Ishikawa (cell line): ENCODE measurements around the gene RPRD1B.

Experiments
- CEBPB ChIP-seq: IDR thresholded peaks from 2 replicates; pipeline ENCODE4 v1.6.1; 2012
- CREB1 ChIP-seq: IDR thresholded peaks from 2 replicates; pipeline ENCODE4 v1.6.1; 2012; ENCODE audit warnings: low read depth
- EGR1 ChIP-seq: IDR thresholded peaks from 2 replicates; pipeline ENCODE4 v1.6.1; 2012
- EP300 ChIP-seq: IDR thresholded peaks from 2 replicates; pipeline ENCODE4 v1.6.1; 2012; ENCODE audit warnings: borderline replicate concordance
- FOXM1 ChIP-seq: IDR thresholded peaks from 2 replicates; pipeline ENCODE4 v1.6.1; 2012; ENCODE audit warnings: low read depth, borderline replicate concordance
- MAX ChIP-seq: IDR thresholded peaks from 2 replicates; pipeline ENCODE4 v1.6.1; 2012
- NFIC ChIP-seq: IDR thresholded peaks from 2 replicates; pipeline ENCODE4 v1.6.1; 2012
- RAD21 ChIP-seq: IDR thresholded peaks from 2 replicates; pipeline ENCODE4 v1.6.1; 2012; ENCODE audit warnings: low read depth
- REST ChIP-seq: IDR thresholded peaks from 2 replicates; pipeline ENCODE4 v1.6.1; 2012; ENCODE audit warnings: low read depth, mild to moderate bottlenecking
- TAF1 ChIP-seq: IDR thresholded peaks from 2 replicates; pipeline ENCODE4 v1.6.1; 2012; ENCODE audit warnings: low read depth, mild to moderate bottlenecking
- TCF12 ChIP-seq: IDR thresholded peaks from 2 replicates; pipeline ENCODE4 v1.6.1; 2012; ENCODE audit warnings: low read depth
- TEAD4 ChIP-seq: IDR thresholded peaks from 2 replicates; pipeline ENCODE4 v1.6.1; 2012
- USF1 ChIP-seq: IDR thresholded peaks from 2 replicates; pipeline ENCODE4 v1.6.1; 2012
- YY1 ChIP-seq: IDR thresholded peaks from 2 replicates; pipeline ENCODE4 v1.6.1; 2012; ENCODE audit warnings: low read depth
- ZBTB7A ChIP-seq: IDR thresholded peaks from 2 replicates; pipeline ENCODE4 v1.6.1; 2012; ENCODE audit warnings: low read depth

RPRD1B gene

GRCh38 chr20:38079353-38079752, 45.8 kb downstream of the RPRD1B start:
- TF ChIP-seq TEAD4 (no peak), REST (no peak), TAF1 (no peak), MAX (no peak), EGR1 (no peak), USF1 (no peak), FOXM1 (no peak), RAD21 (no peak), YY1 (no peak), CEBPB (no peak), EP300 (no peak)

GRCh38 chr20:38081575-38081974, 48.0 kb downstream of the RPRD1B start:
- no peak for TF ChIP-seq TEAD4
- TF ChIP-seq CEBPB: no peak
- TF ChIP-seq FOXM1: no peak
- no peak for TF ChIP-seq EGR1
- no peak for TF ChIP-seq NFIC
- TF ChIP-seq USF1: no peak
- no peak for TF ChIP-seq ZBTB7A
- no peak for TF ChIP-seq CREB1
- no peak for TF ChIP-seq RAD21

- no peak for TF ChIP-seq NFIC
- TF ChIP-seq RAD21: no peak
- no peak for TF ChIP-seq USF1
Measured at GRCh38 chr20:38082894-38083293, 49.3 kb downstream of the RPRD1B start.

GRCh38 chr20:38083338-38084048, 49.9 kb downstream of the RPRD1B start:
- TF ChIP-seq EGR1 (no peak), USF1 (no peak), YY1 (no peak), TAF1 (no peak), TCF12 (no peak), MAX (no peak), CREB1 (no peak), EP300 (no peak), RAD21 (no peak), FOXM1 (no peak), REST (no peak), TEAD4 (no peak), CEBPB (no peak), ZBTB7A (no peak), NFIC (no peak)

GRCh38 chr20:38084425-38084951, 50.9 kb downstream of the RPRD1B start:
- TF ChIP-seq ZBTB7A (no peak), CEBPB (no peak)
